Measurements from ENCODE around the gene GPR161. TPM values are rescaled to one million over a fixed set of nuclear protein-coding genes. Genes with fewer than 3 reads are reported as not detected.

Gene GPR161
- total RNA-seq, 1 experiment from 2014 or later = 1.2 TPM

GRCh38 chr1:168134642-168135041 lies 2.1 kb downstream of the GPR161 start:
- Histone ChIP-seq H3K27me3 (ENCODE audit: low read length) (no peaks in the 10 kb centered on the region; the same call in 1 of the 2 replicates), H3K4me3 (ENCODE audit: low read length) (no peak overlapping the region), H2AFZ (ENCODE audit: low read length) (no peak overlapping the region), H3K9ac (ENCODE audit: low read length) (no peak overlapping the region), H3K9me3 (ENCODE audit: low read length) (no peaks in the 10 kb centered on the region), H3K4me2 (ENCODE audit: low read depth, low read length, poor library complexity, severe bottlenecking) (no peak overlapping the region), H4K20me1 (ENCODE audit: insufficient read depth, low read depth, low read length) (no peaks in the 10 kb centered on the region), H3K27ac (ENCODE audit: low read length) (no peak overlapping the region), H3K4me1 (ENCODE audit: low read length) (peaks cover 14% of the 10 kb centered on the region), H3K9me2 (replicated peaks; ENCODE audit: insufficient read depth, low read length) (no peaks in the 10 kb centered on the region), H3K36me3 (ENCODE audit: insufficient read depth, low read length) (no peaks in the 10 kb centered on the region), H3K79me2 (ENCODE audit: low read length) (no peaks in the 10 kb centered on the region)
- DNase-seq = no peak

- Histone ChIP-seq H3K79me2 (ENCODE audit: low read length) (no peaks in the 10 kb centered on the region), H3K4me3 (ENCODE audit: low read length) (no peak overlapping the region), H3K9ac (ENCODE audit: low read length) (no peak overlapping the region), H3K27ac (ENCODE audit: low read length) (no peak overlapping the region), H3K9me3 (ENCODE audit: low read length) (no peaks in the 10 kb centered on the region), H3K9me2 (replicated peaks; ENCODE audit: insufficient read depth, low read length) (no peaks in the 10 kb centered on the region), H3K4me2 (ENCODE audit: low read depth, low read length, poor library complexity, severe bottlenecking) (no peak overlapping the region), H3K27me3 (ENCODE audit: low read length) (no peaks in the 10 kb centered on the region; the same call in 1 of the 2 replicates), H4K20me1 (ENCODE audit: insufficient read depth, low read depth, low read length) (no peaks in the 10 kb centered on the region), H3K4me1 (ENCODE audit: low read length) (peaks cover 14% of the 10 kb centered on the region), H2AFZ (ENCODE audit: low read length) (no peak overlapping the region), H3K36me3 (ENCODE audit: insufficient read depth, low read length) (no peaks in the 10 kb centered on the region)
- DNase-seq = no peak
Measured at GRCh38 chr1:168134132-168134531, 2.6 kb downstream of the GPR161 start.

- no peaks in the 10 kb centered on the region for H4K20me1 ChIP-seq (ENCODE audit: insufficient read depth, low read depth, low read length)
- no peaks in the 10 kb centered on the region for H3K36me3 ChIP-seq (ENCODE audit: insufficient read depth, low read length)
- H2AFZ ChIP-seq (ENCODE audit: low read length) = no peak overlapping the region
- H3K4me1 ChIP-seq (ENCODE audit: low read length) = no peaks in the 10 kb centered on the region
- DNase-seq = no peak
- H3K27me3 ChIP-seq (ENCODE audit: low read length) = no peaks in the 10 kb centered on the region; the same call in 1 of the 2 replicates
- no peak overlapping the region for H3K4me3 ChIP-seq (ENCODE audit: low read length)
- no peaks in the 10 kb centered on the region for H3K9me2 ChIP-seq (replicated peaks; ENCODE audit: insufficient read depth, low read length)
- no peaks in the 10 kb centered on the region for H3K79me2 ChIP-seq (ENCODE audit: low read length)
- H3K27ac ChIP-seq (ENCODE audit: low read length) = no peak overlapping the region
- H3K4me2 ChIP-seq (ENCODE audit: low read depth, low read length, poor library complexity, severe bottlenecking) = no peak overlapping the region
- H3K9ac ChIP-seq (ENCODE audit: low read length) = no peak overlapping the region
- no peaks in the 10 kb centered on the region for H3K9me3 ChIP-seq (ENCODE audit: low read length)
Measured at GRCh38 chr1:168129933-168130332, 6.8 kb downstream of the GPR161 start.

GRCh38 chr1:168127503-168127902 lies 9.2 kb downstream of the GPR161 start:
- H4K20me1 ChIP-seq (ENCODE audit: insufficient read depth, low read depth, low read length) = no peaks in the 10 kb centered on the region
- no peaks in the 10 kb centered on the region for H3K79me2 ChIP-seq (ENCODE audit: low read length)
- no peak for DNase-seq
- H3K9ac ChIP-seq (ENCODE audit: low read length) = no peak overlapping the region
- H3K36me3 ChIP-seq (ENCODE audit: insufficient read depth, low read length) = no peaks in the 10 kb centered on the region
- H3K27me3 ChIP-seq (ENCODE audit: low read length) = no peaks in the 10 kb centered on the region
- no peak overlapping the region for H2AFZ ChIP-seq (ENCODE audit: low read length)
- H3K4me2 ChIP-seq (ENCODE audit: low read depth, low read length, poor library complexity, severe bottlenecking) = no peak overlapping the region
- H3K27ac ChIP-seq (ENCODE audit: low read length) = no peak overlapping the region
- no peaks in the 10 kb centered on the region for H3K9me3 ChIP-seq (ENCODE audit: low read length)
- H3K4me3 ChIP-seq (ENCODE audit: low read length) = no peak overlapping the region
- no peaks in the 10 kb centered on the region for H3K4me1 ChIP-seq (ENCODE audit: low read length)
- H3K9me2 ChIP-seq (replicated peaks; ENCODE audit: insufficient read depth, low read length) = no peaks in the 10 kb centered on the region

GRCh38 chr1:168125051-168125450 lies 11.7 kb downstream of the GPR161 start:
- Histone ChIP-seq H3K4me3 (ENCODE audit: low read length) (no peak overlapping the region), H3K9me3 (ENCODE audit: low read length) (no peaks in the 10 kb centered on the region), H3K9me2 (replicated peaks; ENCODE audit: insufficient read depth, low read length) (no peaks in the 10 kb centered on the region), H3K9ac (ENCODE audit: low read length) (no peak overlapping the region), H3K27ac (ENCODE audit: low read length) (no peak overlapping the region), H2AFZ (ENCODE audit: low read length) (no peak overlapping the region), H3K79me2 (ENCODE audit: low read length) (no peaks in the 10 kb centered on the region), H4K20me1 (ENCODE audit: insufficient read depth, low read depth, low read length) (no peaks in the 10 kb centered on the region), H3K4me1 (ENCODE audit: low read length) (no peaks in the 10 kb centered on the region), H3K4me2 (ENCODE audit: low read depth, low read length, poor library complexity, severe bottlenecking) (no peak overlapping the region), H3K36me3 (ENCODE audit: insufficient read depth, low read length) (no peaks in the 10 kb centered on the region), H3K27me3 (ENCODE audit: low read length) (no peaks in the 10 kb centered on the region)
- no peak for DNase-seq

GRCh38 chr1:168121401-168122011 lies 15.2 kb downstream of the GPR161 start:
- no peaks in the 10 kb centered on the region for H4K20me1 ChIP-seq (ENCODE audit: insufficient read depth, low read depth, low read length)
- no peak overlapping the region for H3K4me2 ChIP-seq (ENCODE audit: low read depth, low read length, poor library complexity, severe bottlenecking)

GRCh38 chr1:168119750-168120149 lies 17.0 kb downstream of the GPR161 start:
- Histone ChIP-seq H4K20me1 (ENCODE audit: insufficient read depth, low read depth, low read length) (no peaks in the 10 kb centered on the region), H3K36me3 (ENCODE audit: insufficient read depth, low read length) (no peaks in the 10 kb centered on the region), H2AFZ (ENCODE audit: low read length) (no peak overlapping the region), H3K27me3 (ENCODE audit: low read length) (no peaks in the 10 kb centered on the region), H3K4me3 (ENCODE audit: low read length) (no peak overlapping the region), H3K79me2 (ENCODE audit: low read length) (no peaks in the 10 kb centered on the region), H3K9ac (ENCODE audit: low read length) (no peak overlapping the region), H3K9me2 (replicated peaks; ENCODE audit: insufficient read depth, low read length) (no peaks in the 10 kb centered on the region), H3K27ac (ENCODE audit: low read length) (no peak overlapping the region), H3K4me1 (ENCODE audit: low read length) (no peaks in the 10 kb centered on the region), H3K4me2 (ENCODE audit: low read depth, low read length, poor library complexity, severe bottlenecking) (no peak overlapping the region), H3K9me3 (ENCODE audit: low read length) (no peaks in the 10 kb centered on the region)
- peak; percentile 2 for DNase-seq

More at GRCh38 chr1:168121401-168122011, 15.2 kb downstream of the GPR161 start:
- no peak for DNase-seq
- Histone ChIP-seq H3K9ac (ENCODE audit: low read length) (no peak overlapping the region), H3K27ac (ENCODE audit: low read length) (no peak overlapping the region), H3K36me3 (ENCODE audit: insufficient read depth, low read length) (no peaks in the 10 kb centered on the region), H3K4me1 (ENCODE audit: low read length) (no peaks in the 10 kb centered on the region), H3K27me3 (ENCODE audit: low read length) (no peaks in the 10 kb centered on the region), H3K9me2 (replicated peaks; ENCODE audit: insufficient read depth, low read length) (no peaks in the 10 kb centered on the region), H3K4me3 (ENCODE audit: low read length) (no peak overlapping the region), H2AFZ (ENCODE audit: low read length) (no peak overlapping the region), H3K9me3 (ENCODE audit: low read length) (no peaks in the 10 kb centered on the region), H3K79me2 (ENCODE audit: low read length) (no peaks in the 10 kb centered on the region)

GRCh38 chr1:168116327-168116799 lies 20.4 kb downstream of the GPR161 start:
- no peak overlapping the region for H3K9ac ChIP-seq (ENCODE audit: low read length)
- no peaks in the 10 kb centered on the region for H3K9me2 ChIP-seq (replicated peaks; ENCODE audit: insufficient read depth, low read length)
- H3K27me3 ChIP-seq (ENCODE audit: low read length) = no peaks in the 10 kb centered on the region
- H3K4me2 ChIP-seq (ENCODE audit: low read depth, low read length, poor library complexity, severe bottlenecking) = no peak overlapping the region
- H4K20me1 ChIP-seq (ENCODE audit: insufficient read depth, low read depth, low read length) = no peaks in the 10 kb centered on the region
- no peaks in the 10 kb centered on the region for H3K79me2 ChIP-seq (ENCODE audit: low read length)
- no peak overlapping the region for H3K4me3 ChIP-seq (ENCODE audit: low read length)
- H3K36me3 ChIP-seq (ENCODE audit: insufficient read depth, low read length) = no peaks in the 10 kb centered on the region
- DNase-seq = peak; percentile 17
- H3K27ac ChIP-seq (ENCODE audit: low read length) = no peak overlapping the region
- H2AFZ ChIP-seq (ENCODE audit: low read length) = no peak overlapping the region
- no peaks in the 10 kb centered on the region for H3K9me3 ChIP-seq (ENCODE audit: low read length)
- H3K4me1 ChIP-seq (ENCODE audit: low read length) = no peaks in the 10 kb centered on the region

Measured in Karpas-422 (cell line).